GM21723 (cell line): ENCODE measurements around the gene EGFLAM.

Experiments
- ATAC-seq: cut with Tn5 transposase; IDR thresholded peaks from one replicate; pipeline ENCODE4 v1.9.1; 2021; ENCODE audit warnings: mild to moderate bottlenecking, moderate library complexity; ENCODE audit not compliant: unreplicated experiment

Gene EGFLAM

GRCh38 chr5:38371596-38371995, 113.2 kb downstream of the EGFLAM start:
- no peak for ATAC-seq

GRCh38 chr5:38373743-38374142, 115.4 kb downstream of the EGFLAM start:
- ATAC-seq, result no peak

GRCh38 chr5:38375423-38375822, 117.1 kb downstream of the EGFLAM start:
- ATAC-seq, result no peak

- ATAC-seq, result no peak
Measured at GRCh38 chr5:38376404-38376803, 118.0 kb downstream of the EGFLAM start.

- no peak for ATAC-seq
Measured at GRCh38 chr5:38378579-38378978, 120.2 kb downstream of the EGFLAM start.

- ATAC-seq, result no peak
Measured at GRCh38 chr5:38379350-38379937, 121.1 kb downstream of the EGFLAM start.

- no peak for ATAC-seq
Measured at GRCh38 chr5:38380537-38380936, 122.2 kb downstream of the EGFLAM start.

- ATAC-seq, result no peak
Measured at GRCh38 chr5:38381361-38381760, 123.0 kb downstream of the EGFLAM start.

GRCh38 chr5:38382898-38383297, 124.5 kb downstream of the EGFLAM start:
- ATAC-seq, result peak; percentile 98

GRCh38 chr5:38383701-38384100, 125.3 kb downstream of the EGFLAM start:
- no peak for ATAC-seq

- ATAC-seq, result no peak
Measured at GRCh38 chr5:38384396-38384795, 126.0 kb downstream of the EGFLAM start.

GRCh38 chr5:38387161-38387560, 128.8 kb downstream of the EGFLAM start:
- ATAC-seq, result no peak

- no peak for ATAC-seq
Measured at GRCh38 chr5:38393636-38394035, 135.3 kb downstream of the EGFLAM start.

GRCh38 chr5:38396766-38397165, 138.4 kb downstream of the EGFLAM start:
- no peak for ATAC-seq

GRCh38 chr5:38400365-38400764, 142.0 kb downstream of the EGFLAM start:
- no peak for ATAC-seq

- ATAC-seq, result no peak
Measured at GRCh38 chr5:38401145-38401544, 142.8 kb downstream of the EGFLAM start.

- no peak for ATAC-seq
Measured at GRCh38 chr5:38403406-38403805, 145.0 kb downstream of the EGFLAM start.

- ATAC-seq, result no peak
Measured at GRCh38 chr5:38403877-38404635, 145.7 kb downstream of the EGFLAM start.

- ATAC-seq, result no peak
Measured at GRCh38 chr5:38404667-38405276, 146.4 kb downstream of the EGFLAM start.

GRCh38 chr5:38408446-38409198, 150.3 kb downstream of the EGFLAM start:
- ATAC-seq, result no peak

- ATAC-seq, result no peak
Measured at GRCh38 chr5:38410304-38410990, 152.1 kb downstream of the EGFLAM start.
